HepG2 (cell line): ENCODE results near the gene FKBP5. TPM values are rescaled to one million over a fixed set of nuclear protein-coding genes. Genes with fewer than 3 reads are reported as not detected.
A peak's percentile ranks its signal among the peaks of the same experiment; 100 is the strongest.

ENCODE experiments used
- ASH2L ChIP-seq: fragments of 300-600, 200-600 bp; sonication (generic); IDR thresholded peaks from 2 replicates; pipeline ENCODE4 v1.7.0; 2017; ENCODE audit warnings: low read depth, mild to moderate bottlenecking, moderate library complexity, mixed read lengths, low read length; ENCODE audit not compliant: insufficient read length
- FOXO1 ChIP-seq: sonication (generic); formaldehyde crosslinking; IDR thresholded peaks from 2 replicates; pipeline ENCODE4 v1.4.0; 2020; ENCODE audit warnings: missing genetic modification reagents
- HMG20A ChIP-seq: IDR thresholded peaks from 2 replicates; pipeline ENCODE4 v1.6.1; 2016; ENCODE audit warnings: borderline replicate concordance
- KMT2B ChIP-seq: IDR thresholded peaks from 2 replicates; pipeline ENCODE4 v1.6.1; 2016; ENCODE audit warnings: missing genetic modification reagents, missing compliant biosample characterization
- MAZ ChIP-seq, 2 experiments: sonication (generic) in 1 of 2; formaldehyde crosslinking in 1 of 2; IDR thresholded peaks; 2 replicates each; pipeline versions ENCODE4 v1.5.0 to v1.6.1; 2012 to 2020; ENCODE audit warnings: low read depth in 2 of 2, mild to moderate bottlenecking in 2 of 2, borderline replicate concordance in 1 of 2, improper control_type of control experiment in 1 of 2, low read length in 1 of 2, missing genetic modification reagents in 1 of 2, moderate library complexity in 1 of 2
- U2AF2 ChIP-seq: fragments of 200-400 bp; formaldehyde crosslinking; IDR thresholded peaks from 2 replicates; pipeline ENCODE4 v1.6.1; 2017; ENCODE audit warnings: low read depth, mild to moderate bottlenecking, low read length
- ZBTB42 ChIP-seq: sonication (generic); formaldehyde crosslinking; IDR thresholded peaks from 2 replicates; pipeline ENCODE4 v1.5.0; 2020; ENCODE audit warnings: mild to moderate bottlenecking, missing genetic modification reagents
- ZNF614 ChIP-seq: IDR thresholded peaks from 2 replicates; pipeline ENCODE4 v1.6.1; 2018; ENCODE audit warnings: missing biosample characterization, missing genetic modification reagents, inconsistent platforms, borderline replicate concordance
- ZNF766 ChIP-seq: sonication (generic); formaldehyde crosslinking; IDR thresholded peaks from 2 replicates; pipeline ENCODE4 v1.5.0; 2020; ENCODE audit warnings: missing genetic modification reagents, borderline replicate concordance
- polyA plus RNA-seq, 8 experiments: library from polyadenylated mRNA; depleted of rRNA in 3 of 8; stranded (reverse) in 7 of 8; unstranded in 1 of 8; fragments of >200 nt; fragmentation: Illumina TruSeq in 4 of 8; extraction: Trizol in 4 of 8; gene quantifications; 2 replicates each; pipeline versions ENCODE4 v1.2.1 to v1.2.3, GENCODE V29; 2011 to 2016; ENCODE audit warnings: low read depth in 4 of 8, missing spikeins in 1 of 8, mixed read lengths in 1 of 8; ENCODE audit not compliant: insufficient read depth in 1 of 8
- total RNA-seq, 5 experiments: library from RNA; depleted of rRNA; stranded (reverse); fragments of >200 nt; fragmentation: Illumina TruSeq; extraction: Trizol; gene quantifications; 2 replicates each; pipeline ENCODE4 v1.2.3, GENCODE V29; 2016; ENCODE audit warnings: low read depth in 1 of 5
- TF ChIP-seq, protein P1 (sequence below): sonication (generic); formaldehyde crosslinking; IDR thresholded peaks from 2 replicates; pipeline ENCODE4 v1.5.0; 2020; ENCODE audit warnings: missing genetic modification reagents, mild to moderate bottlenecking, borderline replicate concordance
- TF ChIP-seq, protein P2 (sequence below): sonication (generic); formaldehyde crosslinking; IDR thresholded peaks from 2 replicates; pipeline ENCODE4 v1.9.0; 2022; ENCODE audit warnings: low read depth, missing genetic modification reagents
- TF ChIP-seq, protein P3 (sequence below): sonication (generic); formaldehyde crosslinking; conservative IDR thresholded peaks from 2 replicates; pipeline ENCODE4 v1.5.0; 2020; ENCODE audit warnings: missing genetic modification reagents
- TF ChIP-seq, protein P4 (sequence below): sonication (generic); formaldehyde crosslinking; IDR thresholded peaks from 2 replicates; pipeline ENCODE4 v1.5.1; 2020; ENCODE audit warnings: mild to moderate bottlenecking, missing genetic modification reagents, borderline replicate concordance
- TF ChIP-seq, protein P5 (sequence below): sonication (generic); formaldehyde crosslinking; IDR thresholded peaks from 2 replicates; pipeline ENCODE4 v1.4.0; 2020; ENCODE audit warnings: missing genetic modification reagents, borderline replicate concordance

Gene FKBP5
- total and polyA plus RNA-seq, 2 of the 13 experiments (the other 11 are each of a cell fraction or from before 2014, with no cell fraction given) = 8.0 to 17.4 TPM

DNA sequence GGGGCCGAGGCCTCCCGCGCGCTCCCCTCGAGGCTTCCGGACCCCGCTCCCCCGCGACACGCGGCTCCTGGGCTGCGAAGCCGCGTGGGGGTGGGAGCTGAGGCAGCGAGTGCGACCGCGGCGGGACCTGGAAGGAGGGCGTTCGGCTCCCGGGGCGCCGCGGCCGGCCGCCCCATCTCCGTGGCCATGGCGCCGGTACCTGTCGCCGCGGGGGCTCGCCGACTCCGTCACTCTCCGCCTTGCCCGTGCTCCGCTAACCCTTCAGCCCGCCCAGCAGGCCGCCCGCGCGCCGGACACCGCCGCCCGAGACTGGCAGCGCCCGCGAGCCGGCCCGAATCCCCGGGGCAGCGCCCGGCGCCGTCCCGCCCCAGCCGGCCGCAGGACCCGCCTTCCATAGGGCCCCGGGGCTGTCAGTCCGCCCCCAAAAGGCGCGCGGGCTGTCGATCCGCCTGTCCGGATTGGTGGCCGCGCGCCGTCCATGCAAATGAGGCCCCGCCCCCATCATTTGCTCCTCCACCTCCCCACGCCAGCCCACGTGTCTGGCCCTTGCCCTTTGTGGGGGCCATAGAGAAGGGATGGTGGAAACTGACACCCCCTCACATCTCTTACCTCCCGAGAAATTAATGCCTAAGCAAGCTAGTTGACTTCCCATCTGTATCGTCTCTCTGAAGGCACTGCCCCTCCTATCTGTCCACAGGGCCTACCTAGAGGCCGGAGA, at the start of gene FKBP5 (continued):
- TF ChIP-seq, protein P1, sequence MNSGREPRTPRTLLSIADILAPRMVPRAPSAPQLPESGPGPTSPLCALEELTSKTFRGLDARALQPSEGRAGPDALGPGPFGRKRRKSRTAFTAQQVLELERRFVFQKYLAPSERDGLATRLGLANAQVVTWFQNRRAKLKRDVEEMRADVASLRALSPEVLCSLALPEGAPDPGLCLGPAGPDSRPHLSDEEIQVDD (CRISPR knock-in tag) = 0 out of 2 replicates have a peak, but pooled peaks have one; percentile 35
- TF ChIP-seq U2AF2 (no peak), KMT2B (CRISPR knock-in tag) (peak; percentile 77), ASH2L (peak; percentile 59), ZBTB42 (CRISPR knock-in tag) (0 out of 2 replicates have a peak, but pooled peaks have one; percentile 68), HMG20A (CRISPR knock-in tag) (0 out of 2 replicates have a peak, but pooled peaks have one; percentile 24), FOXO1 (CRISPR knock-in tag) (peak; percentile 24; the same call in 1 of the 2 replicates), ZNF766 (CRISPR knock-in tag) (0 out of 2 replicates have a peak, but pooled peaks have one; percentile 10), MAZ (IDR thresholded peaks at IDR 0.05; ENCODE audit: borderline replicate concordance, low read depth, low read length) (peak; percentile 81), MAZ (CRISPR knock-in tag; IDR thresholded peaks at IDR 0.05; ENCODE audit: low read depth) (peak; percentile 73), ZNF614 (CRISPR knock-in tag) (peak; percentile 76)
- TF ChIP-seq, protein P2, sequence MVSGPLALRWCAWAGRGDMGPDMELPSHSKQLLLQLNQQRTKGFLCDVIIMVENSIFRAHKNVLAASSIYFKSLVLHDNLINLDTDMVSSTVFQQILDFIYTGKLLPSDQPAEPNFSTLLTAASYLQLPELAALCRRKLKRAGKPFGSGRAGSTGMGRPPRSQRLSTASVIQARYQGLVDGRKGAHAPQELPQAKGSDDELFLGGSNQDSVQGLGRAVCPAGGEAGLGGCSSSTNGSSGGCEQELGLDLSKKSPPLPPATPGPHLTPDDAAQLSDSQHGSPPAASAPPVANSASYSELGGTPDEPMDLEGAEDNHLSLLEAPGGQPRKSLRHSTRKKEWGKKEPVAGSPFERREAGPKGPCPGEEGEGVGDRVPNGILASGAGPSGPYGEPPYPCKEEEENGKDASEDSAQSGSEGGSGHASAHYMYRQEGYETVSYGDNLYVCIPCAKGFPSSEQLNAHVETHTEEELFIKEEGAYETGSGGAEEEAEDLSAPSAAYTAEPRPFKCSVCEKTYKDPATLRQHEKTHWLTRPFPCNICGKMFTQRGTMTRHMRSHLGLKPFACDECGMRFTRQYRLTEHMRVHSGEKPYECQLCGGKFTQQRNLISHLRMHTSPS (CRISPR knock-in tag) = 0 out of 2 replicates have a peak, but pooled peaks have one; percentile 65
- TF ChIP-seq, protein P3, sequence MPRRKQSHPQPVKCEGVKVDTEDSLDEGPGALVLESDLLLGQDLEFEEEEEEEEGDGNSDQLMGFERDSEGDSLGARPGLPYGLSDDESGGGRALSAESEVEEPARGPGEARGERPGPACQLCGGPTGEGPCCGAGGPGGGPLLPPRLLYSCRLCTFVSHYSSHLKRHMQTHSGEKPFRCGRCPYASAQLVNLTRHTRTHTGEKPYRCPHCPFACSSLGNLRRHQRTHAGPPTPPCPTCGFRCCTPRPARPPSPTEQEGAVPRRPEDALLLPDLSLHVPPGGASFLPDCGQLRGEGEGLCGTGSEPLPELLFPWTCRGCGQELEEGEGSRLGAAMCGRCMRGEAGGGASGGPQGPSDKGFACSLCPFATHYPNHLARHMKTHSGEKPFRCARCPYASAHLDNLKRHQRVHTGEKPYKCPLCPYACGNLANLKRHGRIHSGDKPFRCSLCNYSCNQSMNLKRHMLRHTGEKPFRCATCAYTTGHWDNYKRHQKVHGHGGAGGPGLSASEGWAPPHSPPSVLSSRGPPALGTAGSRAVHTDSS (CRISPR knock-in tag) = 0 out of 2 replicates have a peak, but pooled peaks have one; percentile 65
- TF ChIP-seq, protein P4, sequence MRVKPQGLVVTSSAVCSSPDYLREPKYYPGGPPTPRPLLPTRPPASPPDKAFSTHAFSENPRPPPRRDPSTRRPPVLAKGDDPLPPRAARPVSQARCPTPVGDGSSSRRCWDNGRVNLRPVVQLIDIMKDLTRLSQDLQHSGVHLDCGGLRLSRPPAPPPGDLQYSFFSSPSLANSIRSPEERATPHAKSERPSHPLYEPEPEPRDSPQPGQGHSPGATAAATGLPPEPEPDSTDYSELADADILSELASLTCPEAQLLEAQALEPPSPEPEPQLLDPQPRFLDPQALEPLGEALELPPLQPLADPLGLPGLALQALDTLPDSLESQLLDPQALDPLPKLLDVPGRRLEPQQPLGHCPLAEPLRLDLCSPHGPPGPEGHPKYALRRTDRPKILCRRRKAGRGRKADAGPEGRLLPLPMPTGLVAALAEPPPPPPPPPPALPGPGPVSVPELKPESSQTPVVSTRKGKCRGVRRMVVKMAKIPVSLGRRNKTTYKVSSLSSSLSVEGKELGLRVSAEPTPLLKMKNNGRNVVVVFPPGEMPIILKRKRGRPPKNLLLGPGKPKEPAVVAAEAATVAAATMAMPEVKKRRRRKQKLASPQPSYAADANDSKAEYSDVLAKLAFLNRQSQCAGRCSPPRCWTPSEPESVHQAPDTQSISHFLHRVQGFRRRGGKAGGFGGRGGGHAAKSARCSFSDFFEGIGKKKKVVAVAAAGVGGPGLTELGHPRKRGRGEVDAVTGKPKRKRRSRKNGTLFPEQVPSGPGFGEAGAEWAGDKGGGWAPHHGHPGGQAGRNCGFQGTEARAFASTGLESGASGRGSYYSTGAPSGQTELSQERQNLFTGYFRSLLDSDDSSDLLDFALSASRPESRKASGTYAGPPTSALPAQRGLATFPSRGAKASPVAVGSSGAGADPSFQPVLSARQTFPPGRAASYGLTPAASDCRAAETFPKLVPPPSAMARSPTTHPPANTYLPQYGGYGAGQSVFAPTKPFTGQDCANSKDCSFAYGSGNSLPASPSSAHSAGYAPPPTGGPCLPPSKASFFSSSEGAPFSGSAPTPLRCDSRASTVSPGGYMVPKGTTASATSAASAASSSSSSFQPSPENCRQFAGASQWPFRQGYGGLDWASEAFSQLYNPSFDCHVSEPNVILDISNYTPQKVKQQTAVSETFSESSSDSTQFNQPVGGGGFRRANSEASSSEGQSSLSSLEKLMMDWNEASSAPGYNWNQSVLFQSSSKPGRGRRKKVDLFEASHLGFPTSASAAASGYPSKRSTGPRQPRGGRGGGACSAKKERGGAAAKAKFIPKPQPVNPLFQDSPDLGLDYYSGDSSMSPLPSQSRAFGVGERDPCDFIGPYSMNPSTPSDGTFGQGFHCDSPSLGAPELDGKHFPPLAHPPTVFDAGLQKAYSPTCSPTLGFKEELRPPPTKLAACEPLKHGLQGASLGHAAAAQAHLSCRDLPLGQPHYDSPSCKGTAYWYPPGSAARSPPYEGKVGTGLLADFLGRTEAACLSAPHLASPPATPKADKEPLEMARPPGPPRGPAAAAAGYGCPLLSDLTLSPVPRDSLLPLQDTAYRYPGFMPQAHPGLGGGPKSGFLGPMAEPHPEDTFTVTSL (CRISPR knock-in tag) = no peak
- TF ChIP-seq, protein P5, sequence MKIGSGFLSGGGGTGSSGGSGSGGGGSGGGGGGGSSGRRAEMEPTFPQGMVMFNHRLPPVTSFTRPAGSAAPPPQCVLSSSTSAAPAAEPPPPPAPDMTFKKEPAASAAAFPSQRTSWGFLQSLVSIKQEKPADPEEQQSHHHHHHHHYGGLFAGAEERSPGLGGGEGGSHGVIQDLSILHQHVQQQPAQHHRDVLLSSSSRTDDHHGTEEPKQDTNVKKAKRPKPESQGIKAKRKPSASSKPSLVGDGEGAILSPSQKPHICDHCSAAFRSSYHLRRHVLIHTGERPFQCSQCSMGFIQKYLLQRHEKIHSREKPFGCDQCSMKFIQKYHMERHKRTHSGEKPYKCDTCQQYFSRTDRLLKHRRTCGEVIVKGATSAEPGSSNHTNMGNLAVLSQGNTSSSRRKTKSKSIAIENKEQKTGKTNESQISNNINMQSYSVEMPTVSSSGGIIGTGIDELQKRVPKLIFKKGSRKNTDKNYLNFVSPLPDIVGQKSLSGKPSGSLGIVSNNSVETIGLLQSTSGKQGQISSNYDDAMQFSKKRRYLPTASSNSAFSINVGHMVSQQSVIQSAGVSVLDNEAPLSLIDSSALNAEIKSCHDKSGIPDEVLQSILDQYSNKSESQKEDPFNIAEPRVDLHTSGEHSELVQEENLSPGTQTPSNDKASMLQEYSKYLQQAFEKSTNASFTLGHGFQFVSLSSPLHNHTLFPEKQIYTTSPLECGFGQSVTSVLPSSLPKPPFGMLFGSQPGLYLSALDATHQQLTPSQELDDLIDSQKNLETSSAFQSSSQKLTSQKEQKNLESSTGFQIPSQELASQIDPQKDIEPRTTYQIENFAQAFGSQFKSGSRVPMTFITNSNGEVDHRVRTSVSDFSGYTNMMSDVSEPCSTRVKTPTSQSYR = no peak; the same call in 1 of the 2 replicates
